Nephron (organoid): ENCODE measurements around the gene RBP3.

ENCODE experiments used
- H3K27ac Mint-ChIP-seq, 3 experiments: 2 replicates each; pipeline ENCODE4 v1.8.0; 2020; ENCODE audit warnings: mixed read lengths in 3 of 3, mild to moderate bottlenecking in 2 of 3, moderate library complexity in 1 of 3
- H3K27me3 Mint-ChIP-seq: 2 replicates; pipeline ENCODE4 v1.8.0; 2021; ENCODE audit warnings: low read depth, mild to moderate bottlenecking, moderate library complexity, mixed read lengths
- H3K36me3 Mint-ChIP-seq: 2 replicates; pipeline ENCODE4 v1.8.0; 2020; ENCODE audit warnings: low read depth, mixed read lengths
- H3K4me1 Mint-ChIP-seq: 2 replicates; pipeline ENCODE4 v1.8.0; 2020; ENCODE audit warnings: mixed read lengths
- H3K4me3 Mint-ChIP-seq, 3 experiments: 2 replicates each; pipeline ENCODE4 v1.8.0; 2020; ENCODE audit warnings: mild to moderate bottlenecking in 3 of 3, mixed read lengths in 3 of 3, moderate library complexity in 2 of 3
- H3K9me3 Mint-ChIP-seq: 2 replicates; pipeline ENCODE4 v1.8.0; 2020; ENCODE audit warnings: mixed read lengths
- TF ChIP-seq, protein P1 (sequence below), 3 experiments: fragments of 200-600 bp; sonication (generic); IDR thresholded peaks; one replicate each; pipeline ENCODE4 v1.5.0; 2021; ENCODE audit warnings: antibody characterized with exemption in 3 of 3; ENCODE audit not compliant: unreplicated experiment in 3 of 3

The RBP3 gene

DNA sequence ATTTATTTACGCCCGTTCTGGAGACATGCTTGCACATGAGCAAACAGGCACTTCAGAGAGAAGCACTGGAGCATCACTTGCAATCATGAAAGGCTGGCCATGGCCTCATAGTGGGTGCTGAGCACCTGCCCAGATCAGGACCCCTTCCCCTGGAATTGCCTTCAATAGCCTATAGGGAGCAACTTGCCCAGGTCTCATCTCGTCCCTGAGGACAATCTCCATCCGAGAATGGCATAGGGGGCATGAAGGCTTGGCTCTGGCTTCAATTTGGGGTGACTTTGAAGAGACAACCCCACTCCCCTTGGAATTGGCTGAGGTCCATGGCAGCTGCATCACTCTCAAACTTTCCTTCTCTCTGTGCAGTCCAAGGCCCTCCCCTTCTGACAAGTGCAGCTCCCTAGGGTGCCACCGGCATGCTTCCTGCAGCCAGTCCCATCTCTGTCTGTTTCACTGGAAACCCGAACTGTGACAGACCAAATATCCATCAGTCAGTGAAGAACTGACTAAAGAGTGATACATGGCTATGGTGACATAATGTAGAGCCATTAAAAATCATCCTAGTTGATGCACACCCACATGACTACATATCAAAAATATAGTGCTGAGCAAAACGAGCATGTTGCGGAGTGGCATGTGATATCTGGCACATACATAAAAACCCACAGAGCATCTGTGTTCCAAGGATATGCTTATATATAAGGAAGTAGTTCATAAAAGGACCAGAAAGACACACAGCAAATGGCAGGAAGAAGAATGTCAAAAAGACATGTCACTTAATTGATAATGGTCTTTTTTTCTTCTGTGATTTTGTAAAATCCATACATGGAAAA is 13.5 kb upstream of the RBP3 start:
- peaks cover 19% of the 10 kb centered on the region for H3K27me3 Mint-ChIP-seq
- H3K4me3 Mint-ChIP-seq = no peak overlapping the region
- TF ChIP-seq, protein P1, sequence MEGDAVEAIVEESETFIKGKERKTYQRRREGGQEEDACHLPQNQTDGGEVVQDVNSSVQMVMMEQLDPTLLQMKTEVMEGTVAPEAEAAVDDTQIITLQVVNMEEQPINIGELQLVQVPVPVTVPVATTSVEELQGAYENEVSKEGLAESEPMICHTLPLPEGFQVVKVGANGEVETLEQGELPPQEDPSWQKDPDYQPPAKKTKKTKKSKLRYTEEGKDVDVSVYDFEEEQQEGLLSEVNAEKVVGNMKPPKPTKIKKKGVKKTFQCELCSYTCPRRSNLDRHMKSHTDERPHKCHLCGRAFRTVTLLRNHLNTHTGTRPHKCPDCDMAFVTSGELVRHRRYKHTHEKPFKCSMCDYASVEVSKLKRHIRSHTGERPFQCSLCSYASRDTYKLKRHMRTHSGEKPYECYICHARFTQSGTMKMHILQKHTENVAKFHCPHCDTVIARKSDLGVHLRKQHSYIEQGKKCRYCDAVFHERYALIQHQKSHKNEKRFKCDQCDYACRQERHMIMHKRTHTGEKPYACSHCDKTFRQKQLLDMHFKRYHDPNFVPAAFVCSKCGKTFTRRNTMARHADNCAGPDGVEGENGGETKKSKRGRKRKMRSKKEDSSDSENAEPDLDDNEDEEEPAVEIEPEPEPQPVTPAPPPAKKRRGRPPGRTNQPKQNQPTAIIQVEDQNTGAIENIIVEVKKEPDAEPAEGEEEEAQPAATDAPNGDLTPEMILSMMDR (IDR thresholded peaks at IDR 0.05; ENCODE audit: unreplicated experiment in 3 of 3) = no peak
- no peak overlapping the region for H3K27ac Mint-ChIP-seq
- no peaks in the 10 kb centered on the region for H3K4me1 Mint-ChIP-seq
- H3K9me3 Mint-ChIP-seq = no peaks in the 10 kb centered on the region
- no peaks in the 10 kb centered on the region for H3K36me3 Mint-ChIP-seq

DNA sequence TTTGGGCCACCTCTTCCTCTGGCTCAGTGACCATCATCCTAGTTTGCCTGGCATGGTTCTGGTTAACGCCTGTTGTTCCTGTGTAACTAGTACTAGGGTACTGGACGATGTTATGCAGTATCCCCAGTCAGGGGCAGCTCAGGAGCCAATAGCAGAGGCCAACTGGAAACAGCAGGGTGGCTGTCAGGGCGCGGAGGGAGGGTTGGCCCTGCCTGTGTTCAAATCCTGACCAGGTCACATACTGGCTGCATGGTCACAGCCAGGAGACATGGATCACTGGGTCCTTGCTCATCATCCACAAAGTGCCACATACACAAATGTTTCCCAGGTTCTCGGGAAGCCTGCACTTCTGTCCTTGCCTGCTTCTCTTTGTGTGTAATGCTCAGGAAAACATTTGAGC is 12.3 kb upstream of the RBP3 start:
- H3K27ac Mint-ChIP-seq = no peak overlapping the region
- H3K36me3 Mint-ChIP-seq = no peaks in the 10 kb centered on the region
- H3K27me3 Mint-ChIP-seq = peaks cover 24% of the 10 kb centered on the region
- no peaks in the 10 kb centered on the region for H3K9me3 Mint-ChIP-seq
- TF ChIP-seq, protein P1 (IDR thresholded peaks at IDR 0.05; ENCODE audit: unreplicated experiment in 3 of 3) = no peak
- H3K4me1 Mint-ChIP-seq = no peaks in the 10 kb centered on the region
- H3K4me3 Mint-ChIP-seq = no peak overlapping the region

DNA sequence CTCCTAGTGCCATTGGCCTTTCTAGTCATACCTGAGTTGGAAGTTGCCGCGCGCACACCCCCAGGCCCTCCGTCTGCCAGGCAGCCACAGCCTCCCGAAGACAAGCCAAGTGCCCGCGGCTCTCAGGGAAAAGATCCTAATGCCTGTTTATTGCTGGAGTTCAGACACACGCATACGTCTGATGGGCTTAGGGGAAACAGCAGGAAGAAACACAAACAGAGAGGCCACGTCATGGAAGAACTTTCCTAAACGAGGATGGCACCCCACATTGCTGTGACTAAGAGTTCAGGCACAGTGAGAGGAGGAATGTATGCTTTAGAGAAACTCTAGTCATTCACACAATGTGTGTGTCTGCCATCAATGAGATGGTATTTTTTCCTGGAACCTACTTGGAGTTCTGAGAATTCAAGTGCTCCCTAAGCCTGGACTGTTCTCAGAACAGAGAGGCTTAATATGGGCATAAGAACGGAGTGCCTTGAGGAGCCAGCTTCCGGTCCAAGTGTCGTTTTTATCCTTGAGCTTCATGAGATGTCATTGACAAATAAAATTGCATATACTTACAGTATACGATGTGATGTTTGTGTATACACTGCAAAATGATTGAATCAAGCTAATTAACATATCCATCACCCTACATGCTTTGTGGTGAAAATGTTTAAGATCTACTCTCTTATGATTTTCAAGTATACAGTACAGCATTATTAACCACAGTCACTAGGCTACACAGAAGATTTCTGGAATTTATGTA is 11.6 kb upstream of the RBP3 start:
- no peaks in the 10 kb centered on the region for H3K36me3 Mint-ChIP-seq
- no peak overlapping the region for H3K4me3 Mint-ChIP-seq
- no peaks in the 10 kb centered on the region for H3K9me3 Mint-ChIP-seq
- H3K27me3 Mint-ChIP-seq = peaks cover 24% of the 10 kb centered on the region
- TF ChIP-seq, protein P1 (IDR thresholded peaks at IDR 0.05; ENCODE audit: unreplicated experiment in 3 of 3) = no peak
- no peaks in the 10 kb centered on the region for H3K4me1 Mint-ChIP-seq
- H3K27ac Mint-ChIP-seq = no peak overlapping the region

DNA sequence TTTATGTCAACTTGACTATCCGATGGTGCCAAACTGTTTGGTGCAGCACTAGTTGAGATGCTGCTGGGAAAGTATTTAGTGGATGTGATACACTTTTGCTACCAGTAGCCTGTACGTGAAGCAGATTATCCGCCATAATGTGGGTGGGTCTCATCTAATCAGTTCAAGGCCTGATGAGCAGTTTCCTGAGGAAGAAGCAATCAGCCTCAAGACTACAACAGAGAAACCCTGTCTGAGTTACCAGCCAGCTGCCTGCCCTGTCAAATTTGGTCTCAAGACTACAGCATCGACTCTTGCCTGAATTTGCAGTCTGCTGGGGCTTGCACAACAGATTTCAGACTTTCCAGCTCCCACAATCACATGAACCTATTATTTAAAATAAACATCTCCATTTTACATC is 10.9 kb upstream of the RBP3 start:
- Mint-ChIP-seq H3K9me3 (no peaks in the 10 kb centered on the region), H3K27me3 (peaks cover 20% of the 10 kb centered on the region), H3K27ac (no peak overlapping the region), H3K4me3 (no peak overlapping the region), H3K36me3 (no peaks in the 10 kb centered on the region), H3K4me1 (no peaks in the 10 kb centered on the region)
- TF ChIP-seq, protein P1 (IDR thresholded peaks at IDR 0.05; ENCODE audit: unreplicated experiment in 3 of 3) = no peak

DNA sequence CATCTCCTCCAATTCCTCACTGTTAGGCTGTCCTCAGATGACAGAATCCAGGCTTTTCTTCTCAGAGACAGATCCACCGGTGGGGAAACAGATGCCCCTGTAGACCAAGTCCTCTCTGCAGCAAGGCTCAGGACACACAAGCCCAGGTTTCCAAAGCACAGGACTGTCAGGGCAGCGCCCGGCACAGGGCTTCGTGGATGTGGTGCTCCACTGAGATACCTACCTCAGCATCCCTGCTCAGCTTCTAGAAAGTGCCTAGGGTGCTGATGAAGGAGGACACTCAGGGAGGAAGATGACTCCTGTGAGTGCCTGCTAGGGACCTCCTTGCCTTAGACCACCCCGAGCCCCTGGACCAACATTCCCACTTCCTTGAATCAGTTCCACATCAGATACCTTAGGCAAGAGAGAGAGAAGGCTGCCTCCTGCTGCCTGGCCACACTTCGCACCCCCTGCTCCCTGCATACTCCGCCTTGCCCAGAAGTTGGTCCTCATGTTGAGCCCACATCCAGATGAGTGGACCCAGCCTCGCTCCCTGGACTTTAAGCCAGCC is 8.9 kb upstream of the RBP3 start:
- H3K4me1 Mint-ChIP-seq = no peaks in the 10 kb centered on the region
- TF ChIP-seq, protein P1 (IDR thresholded peaks at IDR 0.05; ENCODE audit: unreplicated experiment in 3 of 3) = no peak
- H3K36me3 Mint-ChIP-seq = no peaks in the 10 kb centered on the region
- peaks cover 18% of the 10 kb centered on the region for H3K27me3 Mint-ChIP-seq
- H3K9me3 Mint-ChIP-seq = no peaks in the 10 kb centered on the region
- no peak overlapping the region for H3K4me3 Mint-ChIP-seq
- no peak overlapping the region for H3K27ac Mint-ChIP-seq
